Astrocyte (in vitro differentiated cells and primary cell): ENCODE measurements around the gene SSB.

Source experiments
- EZH2 ChIP-seq: IDR thresholded peaks from 2 replicates; pipeline ENCODE4 v1.6.1; 2012; ENCODE audit warnings: mild to moderate bottlenecking, low read length, inconsistent platforms; ENCODE audit not compliant: insufficient read depth
- TF ChIP-seq, protein P1 (sequence below): IDR thresholded peaks from 2 replicates; pipeline ENCODE4 v1.5.1; 2011; ENCODE audit warnings: low read depth, mild to moderate bottlenecking, inconsistent platforms, low read length, moderate library complexity; ENCODE audit not compliant: insufficient read depth

DNA sequence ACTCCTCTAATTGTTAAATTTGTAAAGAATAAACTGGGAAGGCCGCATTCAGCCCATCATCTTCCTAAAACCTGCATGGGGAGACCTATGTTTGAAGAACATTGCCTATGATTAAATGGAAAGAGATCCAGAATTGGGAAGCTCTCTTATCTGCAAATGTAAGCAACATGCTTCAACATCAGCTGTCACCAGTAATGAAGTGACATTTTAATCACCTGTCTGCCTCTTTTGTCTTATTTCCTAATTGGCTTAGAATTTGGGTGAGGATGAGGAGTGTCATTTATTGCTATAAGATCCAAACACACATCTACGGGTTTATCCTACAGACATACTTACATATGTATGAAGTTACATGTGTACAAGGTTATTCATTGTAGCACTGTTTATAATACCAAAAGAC lies 26.0 kb upstream of the SSB start:
- TF ChIP-seq, protein P1, sequence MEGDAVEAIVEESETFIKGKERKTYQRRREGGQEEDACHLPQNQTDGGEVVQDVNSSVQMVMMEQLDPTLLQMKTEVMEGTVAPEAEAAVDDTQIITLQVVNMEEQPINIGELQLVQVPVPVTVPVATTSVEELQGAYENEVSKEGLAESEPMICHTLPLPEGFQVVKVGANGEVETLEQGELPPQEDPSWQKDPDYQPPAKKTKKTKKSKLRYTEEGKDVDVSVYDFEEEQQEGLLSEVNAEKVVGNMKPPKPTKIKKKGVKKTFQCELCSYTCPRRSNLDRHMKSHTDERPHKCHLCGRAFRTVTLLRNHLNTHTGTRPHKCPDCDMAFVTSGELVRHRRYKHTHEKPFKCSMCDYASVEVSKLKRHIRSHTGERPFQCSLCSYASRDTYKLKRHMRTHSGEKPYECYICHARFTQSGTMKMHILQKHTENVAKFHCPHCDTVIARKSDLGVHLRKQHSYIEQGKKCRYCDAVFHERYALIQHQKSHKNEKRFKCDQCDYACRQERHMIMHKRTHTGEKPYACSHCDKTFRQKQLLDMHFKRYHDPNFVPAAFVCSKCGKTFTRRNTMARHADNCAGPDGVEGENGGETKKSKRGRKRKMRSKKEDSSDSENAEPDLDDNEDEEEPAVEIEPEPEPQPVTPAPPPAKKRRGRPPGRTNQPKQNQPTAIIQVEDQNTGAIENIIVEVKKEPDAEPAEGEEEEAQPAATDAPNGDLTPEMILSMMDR: no peak
- TF ChIP-seq EZH2: no peak
